ENCODE results near the gene ZCCHC24. TPM values are rescaled to one million over a fixed set of nuclear protein-coding genes. Genes with fewer than 3 reads are reported as not detected.
A peak's percentile ranks its signal among the peaks of the same experiment; 100 is the strongest.

The ZCCHC24 gene
- total RNA-seq, 4 donors from 2014 or later: 2.8 to 39.6 (median 9.3) TPM

- H3K9me3 ChIP-seq: no peaks in the 10 kb centered on the region
- DNase-seq: no peak
- H3K27ac ChIP-seq: peak overlapping the region; percentile 33 to 88 (median 74)
- H3K27me3 ChIP-seq: no peaks in the 10 kb centered on the region
- no peaks in the 10 kb centered on the region for H3K36me3 ChIP-seq
- H3K4me1 ChIP-seq: peaks cover 0 to 68% (median 0%) of the 10 kb centered on the region in 4 donors
- no peak overlapping the region for H3K4me3 ChIP-seq
- TF ChIP-seq CTCF (IDR thresholded peaks at IDR 0.05) (no peak), POLR2A (IDR thresholded peaks at IDR 0.05) (no peak)
These were observed 9.2 kb downstream of the ZCCHC24 start for GRCh38 chr10:79436066-79436849.

DNA sequence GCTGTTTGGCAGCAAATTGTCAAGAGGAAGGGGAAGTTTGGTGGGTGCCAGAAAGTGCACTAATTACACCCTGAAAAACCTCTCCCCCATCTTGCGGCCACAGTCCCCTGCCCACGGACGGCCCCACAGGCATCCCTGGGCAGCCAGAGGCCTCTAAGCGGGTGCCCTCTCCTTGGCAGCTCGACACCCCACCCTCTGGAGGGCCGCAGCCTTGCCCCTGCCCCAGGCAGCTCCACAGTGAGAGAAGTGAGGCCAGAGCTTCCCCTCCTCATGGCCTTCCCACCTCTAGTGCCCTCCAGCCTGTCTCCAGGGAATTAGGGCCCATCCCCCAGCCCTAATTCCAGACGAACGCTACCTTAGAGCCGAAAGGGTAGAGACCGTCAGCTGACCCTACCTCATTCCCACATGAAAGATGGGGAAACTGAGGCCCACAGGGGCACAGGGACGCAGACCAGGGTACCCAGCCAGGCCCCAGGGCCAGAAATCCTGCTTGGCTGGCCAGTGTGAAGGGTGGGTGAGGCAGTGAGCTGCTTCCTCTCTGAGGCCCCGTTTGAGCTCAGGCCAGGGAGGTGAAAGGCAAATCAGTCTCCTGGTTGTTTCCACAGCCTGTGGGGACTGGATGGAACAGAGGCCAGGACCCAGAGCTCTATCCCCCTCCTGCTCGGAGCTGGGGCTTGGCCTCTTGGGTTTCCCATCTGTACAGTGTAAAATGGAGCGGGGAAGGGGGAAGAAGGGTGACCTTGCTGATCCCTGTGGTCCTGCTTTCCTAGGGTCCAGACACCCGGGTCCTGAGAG lies 10.0 kb downstream of the ZCCHC24 start:
- DNase-seq: no peak
- TF ChIP-seq CTCF (IDR thresholded peaks at IDR 0.05) (no peak), POLR2A (IDR thresholded peaks at IDR 0.05) (no peak)
- no peaks in the 10 kb centered on the region for H3K36me3 ChIP-seq
- H3K27ac ChIP-seq: peak overlapping the region; percentile 33 to 88 (median 74)
- H3K4me1 ChIP-seq: peaks cover 0 to 68% (median 0%) of the 10 kb centered on the region in 4 donors
- H3K4me3 ChIP-seq: no peak overlapping the region
- H3K27me3 ChIP-seq: no peaks in the 10 kb centered on the region
- no peaks in the 10 kb centered on the region for H3K9me3 ChIP-seq

DNA sequence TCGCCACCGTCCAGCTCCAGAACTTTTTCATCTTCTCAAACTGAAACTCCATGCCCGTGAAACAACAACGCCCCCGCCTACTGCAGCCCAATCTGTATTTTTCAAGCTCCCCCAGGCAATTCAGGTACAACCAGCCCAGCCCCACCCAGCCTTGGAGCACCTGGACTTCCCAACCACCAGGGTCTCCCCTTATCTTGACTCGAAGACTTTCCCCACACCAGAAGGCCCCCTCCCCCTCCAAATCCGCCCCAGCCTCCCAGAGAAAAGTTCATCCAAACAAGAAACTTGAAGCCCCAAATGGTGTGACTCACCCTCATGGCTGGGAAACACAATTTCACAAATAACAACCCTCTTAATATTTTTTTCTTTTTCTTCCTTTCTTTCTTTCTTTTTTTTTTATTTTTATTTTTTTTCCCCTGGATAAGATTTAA lies 10.6 kb downstream of the ZCCHC24 start:
- DNase-seq: no peak
- Histone ChIP-seq H3K9me3 (no peaks in the 10 kb centered on the region), H3K4me1 (peaks cover 0 to 68% (median 0%) of the 10 kb centered on the region in 4 donors), H3K4me3 (no peak overlapping the region), H3K36me3 (no peaks in the 10 kb centered on the region), H3K27me3 (no peaks in the 10 kb centered on the region), H3K27ac (peak overlapping the region; percentile 33 to 88 (median 64))
- no peak for TF ChIP-seq POLR2A (IDR thresholded peaks at IDR 0.05)
- TF ChIP-seq CTCF (IDR thresholded peaks at IDR 0.05): no peak

DNA sequence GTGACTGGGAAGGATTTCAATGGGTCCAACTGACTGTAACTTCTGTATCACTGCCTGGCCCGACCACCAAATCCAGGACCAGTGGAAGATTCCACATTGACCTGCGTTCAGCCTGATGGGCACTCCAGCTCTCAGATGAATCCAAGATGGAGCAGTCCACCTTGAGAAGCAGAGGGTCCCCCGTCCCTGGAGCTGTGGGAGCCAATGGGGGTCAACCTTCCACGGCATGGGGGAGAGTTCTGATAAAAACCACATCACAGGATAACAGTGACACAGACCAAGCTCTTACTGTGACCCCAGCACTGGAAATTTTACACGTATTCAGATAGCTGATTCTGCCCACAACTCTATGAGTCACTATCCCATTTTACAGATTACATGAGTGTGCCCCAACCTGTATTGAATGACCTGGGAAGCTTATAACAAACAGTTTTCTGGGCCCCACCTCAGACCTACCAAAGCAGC lies 11.2 kb downstream of the ZCCHC24 start:
- DNase-seq: no peak
- no peaks in the 10 kb centered on the region for H3K27me3 ChIP-seq
- peaks cover 0 to 65% (median 0%) of the 10 kb centered on the region in 4 donors for H3K4me1 ChIP-seq
- no peaks in the 10 kb centered on the region for H3K9me3 ChIP-seq
- TF ChIP-seq CTCF (IDR thresholded peaks at IDR 0.05) (no peak), POLR2A (IDR thresholded peaks at IDR 0.05) (no peak)
- peak overlapping the region; percentile 15 to 88 (median 64) for H3K27ac ChIP-seq
- H3K4me3 ChIP-seq: no peak overlapping the region
- no peaks in the 10 kb centered on the region for H3K36me3 ChIP-seq

DNA sequence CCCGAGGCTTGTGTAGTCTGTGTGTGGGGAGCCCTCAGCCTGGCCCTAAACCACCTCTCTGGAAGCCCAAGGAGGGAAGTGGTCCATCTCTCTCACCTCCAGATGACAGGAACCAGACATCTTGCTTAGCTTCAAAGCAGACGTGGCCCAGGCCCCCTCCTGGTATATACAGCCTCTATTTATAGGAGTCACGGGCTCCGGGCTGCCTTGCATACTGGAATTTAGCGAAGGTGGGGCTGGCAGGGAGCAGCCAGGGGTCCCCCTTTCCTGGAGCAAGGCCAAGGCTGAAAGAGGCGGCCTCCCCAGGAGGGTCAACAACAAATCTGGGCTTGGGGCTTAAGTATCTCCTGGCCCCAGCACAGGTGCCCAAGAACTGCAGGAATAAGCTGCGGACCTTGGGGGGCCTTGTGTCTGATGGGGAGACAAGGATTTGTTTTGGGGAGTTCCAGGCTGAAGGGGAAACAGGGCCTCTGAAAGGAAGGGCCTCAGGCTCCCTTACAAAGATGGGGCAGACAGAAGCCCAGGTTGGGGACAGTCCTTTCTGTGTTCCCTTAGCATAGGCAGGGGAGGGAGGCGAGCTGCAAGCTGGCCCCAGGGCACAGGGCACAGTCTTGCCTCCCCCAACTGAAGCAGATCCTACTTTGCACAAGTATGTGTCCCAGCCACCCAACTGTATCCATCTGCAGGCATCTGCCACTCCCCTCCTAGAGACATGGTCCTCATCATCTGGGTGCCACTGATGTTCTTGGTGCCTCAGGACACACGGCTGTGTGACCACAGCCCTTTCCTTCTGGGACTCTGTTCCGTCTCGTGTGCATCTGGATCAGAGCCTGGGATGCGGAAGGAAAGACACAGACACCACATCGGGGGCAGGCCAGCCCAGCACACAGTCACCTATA lies 11.9 kb downstream of the ZCCHC24 start:
- DNase-seq: no peak
- Histone ChIP-seq H3K4me3 (no peak overlapping the region), H3K36me3 (no peaks in the 10 kb centered on the region), H3K27ac (peak overlapping the region in 3 of 4 donors; percentile 64 to 88 (median 70)), H3K27me3 (no peaks in the 10 kb centered on the region), H3K9me3 (no peaks in the 10 kb centered on the region), H3K4me1 (peaks cover 0 to 58% (median 0%) of the 10 kb centered on the region in 4 donors)
- TF ChIP-seq CTCF (IDR thresholded peaks at IDR 0.05): no peak
- no peak for TF ChIP-seq POLR2A (IDR thresholded peaks at IDR 0.05)

Measured in Peyer's patch (tissue), 4 donors.